ENCODE data around the gene GPSM1.
"Not testable (repeated sequence)": the region's sequence is repeated elsewhere in the genome, so short reads cannot be mapped to it uniquely, and the experiment has no call there.

The GPSM1 gene

GRCh38 chr9:136318776-136319241 is 8.5 kb upstream of the GPSM1 start:
- DNase-seq (ENCODE audit: extremely low read depth, low read depth), result no peak
- no peak for TF ChIP-seq CTCF (IDR thresholded peaks at IDR 0.05; ENCODE audit: low read depth, low read length, missing control alignments)
- no peak overlapping the region for H3K4me3 ChIP-seq (replicated peaks; ENCODE audit: low read depth, low read length)

- not testable (repeated sequence) for DNase-seq (ENCODE audit: extremely low read depth, low read depth); H3K4me3 ChIP-seq (replicated peaks; ENCODE audit: low read depth, low read length)
Measured at GRCh38 chr9:136319244-136319643, 8.1 kb upstream of the GPSM1 start.

DNA sequence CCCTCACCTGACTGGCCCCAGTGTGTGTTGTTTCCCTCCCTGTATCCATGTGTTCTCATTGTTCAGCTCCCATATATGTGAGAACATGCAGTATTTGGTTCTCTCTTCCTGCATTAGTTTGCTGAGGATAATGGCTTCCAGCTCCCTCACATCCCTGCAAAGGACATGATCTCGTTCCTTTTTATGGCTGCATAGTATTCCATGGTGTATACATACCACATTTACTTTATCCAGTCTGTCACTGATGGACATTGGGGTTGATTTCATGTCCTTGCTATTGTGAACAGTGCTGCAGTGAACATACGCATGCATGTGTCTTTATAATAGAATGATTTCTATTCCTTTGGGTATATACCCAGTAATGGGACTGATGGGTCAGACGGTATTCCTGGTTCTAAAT is 7.4 kb upstream of the GPSM1 start:
- DNase-seq (ENCODE audit: extremely low read depth, low read depth), result not testable (repeated sequence)

GRCh38 chr9:136320972-136321371 is 6.4 kb upstream of the GPSM1 start:
- DNase-seq (ENCODE audit: extremely low read depth, low read depth); H3K4me3 ChIP-seq (replicated peaks; ENCODE audit: low read depth, low read length): not testable (repeated sequence)

More for the DNA sequence above, 7.4 kb upstream of the GPSM1 start:
- not testable (repeated sequence) for H3K4me3 ChIP-seq (replicated peaks; ENCODE audit: low read depth, low read length)

- no peak overlapping the region for H3K4me3 ChIP-seq (replicated peaks; ENCODE audit: low read depth, low read length)
- TF ChIP-seq CTCF (IDR thresholded peaks at IDR 0.05; ENCODE audit: low read depth, low read length, missing control alignments), result no peak
- DNase-seq (ENCODE audit: extremely low read depth, low read depth), result no peak
Measured at GRCh38 chr9:136321561-136321960, 5.8 kb upstream of the GPSM1 start.

DNA sequence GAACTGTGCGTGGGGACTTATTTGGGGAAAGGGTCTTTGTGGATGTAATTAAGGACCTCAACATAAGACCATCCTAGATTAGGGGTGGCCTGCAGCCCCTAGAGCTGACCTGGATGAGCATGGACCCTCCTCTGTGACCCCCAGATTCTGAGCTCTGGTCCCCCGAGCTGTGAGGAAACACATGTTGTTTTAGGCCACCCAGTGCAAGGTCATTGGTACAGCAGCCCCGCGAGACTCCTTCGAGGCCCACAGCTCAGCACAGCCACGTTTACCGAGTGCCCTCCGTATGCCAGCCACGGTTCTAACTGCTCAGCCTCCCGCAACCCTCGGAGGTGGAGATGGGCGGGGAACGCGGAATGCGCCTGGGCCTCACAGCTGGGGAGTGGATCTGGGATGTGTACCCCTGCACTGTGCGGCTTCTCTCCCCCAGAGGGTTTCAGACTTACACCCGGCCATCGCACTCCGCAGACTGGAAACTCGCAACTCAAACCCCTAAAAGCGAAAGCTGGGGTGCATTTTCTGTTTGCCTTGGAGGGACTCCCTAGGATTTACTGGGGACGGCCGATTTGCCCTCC is 4.5 kb upstream of the GPSM1 start:
- no peak for DNase-seq (ENCODE audit: extremely low read depth, low read depth)
- no peak for TF ChIP-seq CTCF (IDR thresholded peaks at IDR 0.05; ENCODE audit: low read depth, low read length, missing control alignments)
- H3K4me3 ChIP-seq (replicated peaks; ENCODE audit: low read depth, low read length), result no peak overlapping the region

GRCh38 chr9:136323371-136323789 is 4.0 kb upstream of the GPSM1 start:
- DNase-seq (ENCODE audit: extremely low read depth, low read depth), result no peak
- no peak overlapping the region for H3K4me3 ChIP-seq (replicated peaks; ENCODE audit: low read depth, low read length)
- TF ChIP-seq CTCF (IDR thresholded peaks at IDR 0.05; ENCODE audit: low read depth, low read length, missing control alignments), result no peak

GRCh38 chr9:136324501-136325300 is 2.6 kb upstream of the GPSM1 start:
- DNase-seq (ENCODE audit: extremely low read depth, low read depth), result no peak

More at GRCh38 chr9:136324501-136325300, 2.6 kb upstream of the GPSM1 start:
- no peak overlapping the region for H3K4me3 ChIP-seq (replicated peaks; ENCODE audit: low read depth, low read length)
- peak; percentile 25 for TF ChIP-seq CTCF (IDR thresholded peaks at IDR 0.05; ENCODE audit: low read depth, low read length, missing control alignments)

Data from HFF-Myc (cell line).